Gastroesophageal sphincter (tissue), 4 donors: ENCODE measurements around the gene SDK2. TPM values are rescaled to one million over a fixed set of nuclear protein-coding genes. Genes with fewer than 3 reads are reported as not detected.

ENCODE experiments used
- ATAC-seq: fragments of 150-250 bp; one replicate; pipeline ENCODE4 v1.9.1; 2016; ENCODE audit warnings: mild to moderate bottlenecking, moderate library complexity
- H3K27ac ChIP-seq, 4 donors: fragments of 200-600 bp; sonication (generic) in 3 of 4; 1 replicate in 3 of 4; 2 replicates in 1 of 4; pipeline ENCODE4 v1.5.1; 2016 to 2019
- H3K27me3 ChIP-seq: fragments of 200-600 bp; sonication (generic); one replicate; pipeline ENCODE4 v1.5.1; 2019
- H3K36me3 ChIP-seq, 2 donors: fragments of 200-600 bp; sonication (generic); one replicate each; pipeline ENCODE4 v1.5.1; 2019; ENCODE audit warnings: control low read depth in 1 of 2
- H3K4me1 ChIP-seq, 3 donors: fragments of 200-600 bp; sonication (generic); 1 replicate in 2 of 3; 2 replicates in 1 of 3; pipeline ENCODE4 v1.5.1; 2016 to 2019; ENCODE audit warnings: control low read depth in 2 of 3
- H3K4me3 ChIP-seq, 2 donors: fragments of 200-600 bp; sonication (generic); one replicate each; pipeline ENCODE4 v1.5.1; 2019; ENCODE audit warnings: mild to moderate bottlenecking in 1 of 2, moderate library complexity in 1 of 2
- H3K9me3 ChIP-seq, 3 donors: fragments of 200-600 bp; sonication (generic); one replicate each; pipeline ENCODE4 v1.5.1; 2017 to 2019; ENCODE audit warnings: control low read depth in 2 of 3
- EP300 ChIP-seq: sonication (generic); formaldehyde crosslinking; IDR thresholded peaks from one replicate; pipeline ENCODE4 v1.6.1; 2017; ENCODE audit warnings: antibody characterized with exemption, mild to moderate bottlenecking
- POLR2A ChIP-seq, 2 donors: fragments of 450-650 bp; IDR thresholded peaks; one replicate each; pipeline ENCODE4 v1.6.1; 2017; ENCODE audit warnings: antibody characterized with exemption in 2 of 2, mild to moderate bottlenecking in 2 of 2, moderate library complexity in 1 of 2
- POLR2AphosphoS5 ChIP-seq: sonication (generic); formaldehyde crosslinking; IDR thresholded peaks from one replicate; pipeline ENCODE4 v1.6.1; 2017; ENCODE audit warnings: antibody characterized with exemption
- WGBS, 2 donors: methylation state at CpG; one replicate each; pipeline ENCODE4 v1.1.5; 2018; ENCODE audit warnings: low coverage in 1 of 2; 5-methylcytosine and 5-hydroxymethylcytosine counted together
- total RNA-seq, 4 donors: library from RNA; depleted of rRNA; stranded (reverse); fragments of >200 nt; gene quantifications; one replicate each; pipeline ENCODE4 v1.1.0, GENCODE V29; 2016
- TF ChIP-seq, protein P1 (sequence below), 4 experiments: fragments of 200-600 bp in 2 of 4; fragments of 450-650 bp in 2 of 4; sonication (generic) in 1 of 4; IDR thresholded peaks; one replicate each; pipeline ENCODE4 v1.5.1; 2017 to 2019; ENCODE audit warnings: antibody characterized with exemption in 4 of 4, mild to moderate bottlenecking in 2 of 4, moderate library complexity in 2 of 4

Gene SDK2
- total RNA-seq, 4 donors from 2014 or later = 0.31 to 2.0 (median 0.78) TPM

DNA sequence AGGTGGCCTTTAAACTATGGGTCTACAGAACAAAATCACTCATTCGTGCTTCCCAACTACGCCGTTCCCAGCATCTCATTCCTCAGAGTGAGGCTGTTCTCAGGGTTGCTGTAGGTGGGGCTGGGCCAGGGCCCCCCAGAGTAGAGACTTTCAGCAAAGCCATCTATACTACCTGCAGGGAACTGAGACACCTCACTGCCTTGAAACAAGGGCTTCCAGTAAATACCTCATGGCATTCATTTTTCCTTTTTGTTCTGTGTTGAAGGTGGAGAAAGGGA is 4.2 kb upstream of the SDK2 start:
- no peak for ATAC-seq
- no peak for TF ChIP-seq POLR2AphosphoS5
- TF ChIP-seq POLR2A (IDR thresholded peaks at IDR 0.05) = no peak
- TF ChIP-seq, protein P1, sequence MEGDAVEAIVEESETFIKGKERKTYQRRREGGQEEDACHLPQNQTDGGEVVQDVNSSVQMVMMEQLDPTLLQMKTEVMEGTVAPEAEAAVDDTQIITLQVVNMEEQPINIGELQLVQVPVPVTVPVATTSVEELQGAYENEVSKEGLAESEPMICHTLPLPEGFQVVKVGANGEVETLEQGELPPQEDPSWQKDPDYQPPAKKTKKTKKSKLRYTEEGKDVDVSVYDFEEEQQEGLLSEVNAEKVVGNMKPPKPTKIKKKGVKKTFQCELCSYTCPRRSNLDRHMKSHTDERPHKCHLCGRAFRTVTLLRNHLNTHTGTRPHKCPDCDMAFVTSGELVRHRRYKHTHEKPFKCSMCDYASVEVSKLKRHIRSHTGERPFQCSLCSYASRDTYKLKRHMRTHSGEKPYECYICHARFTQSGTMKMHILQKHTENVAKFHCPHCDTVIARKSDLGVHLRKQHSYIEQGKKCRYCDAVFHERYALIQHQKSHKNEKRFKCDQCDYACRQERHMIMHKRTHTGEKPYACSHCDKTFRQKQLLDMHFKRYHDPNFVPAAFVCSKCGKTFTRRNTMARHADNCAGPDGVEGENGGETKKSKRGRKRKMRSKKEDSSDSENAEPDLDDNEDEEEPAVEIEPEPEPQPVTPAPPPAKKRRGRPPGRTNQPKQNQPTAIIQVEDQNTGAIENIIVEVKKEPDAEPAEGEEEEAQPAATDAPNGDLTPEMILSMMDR (IDR thresholded peaks at IDR 0.05) = no peak
- TF ChIP-seq EP300 = no peak
- no peak overlapping the region for H3K27ac ChIP-seq

GRCh38 chr17:73647772-73648542 is 3.7 kb upstream of the SDK2 start:
- Histone ChIP-seq H3K9me3 (peaks cover 0 to 6% (median 0%) of the 10 kb centered on the region in 3 donors), H3K36me3 (no peaks in the 10 kb centered on the region), H3K27ac (no peak overlapping the region), H3K4me3 (no peak overlapping the region), H3K27me3 (peaks cover 83% of the 10 kb centered on the region), H3K4me1 (peaks cover 0 to 29% (median 16%) of the 10 kb centered on the region in 3 donors)
- ATAC-seq = no peak
- 76 to 81% methylated on average over 7 of the region's 12 CpGs for WGBS, 2 donors
- TF ChIP-seq POLR2AphosphoS5 (no peak), POLR2A (IDR thresholded peaks at IDR 0.05) (no peak), EP300 (no peak)
- TF ChIP-seq, protein P1 (IDR thresholded peaks at IDR 0.05) = no peak

More for the DNA sequence above, 4.2 kb upstream of the SDK2 start:
- H3K27me3 ChIP-seq = peaks cover 78% of the 10 kb centered on the region
- peaks cover 0 to 24% (median 11%) of the 10 kb centered on the region in 3 donors for H3K4me1 ChIP-seq
- no peak overlapping the region for H3K4me3 ChIP-seq
- H3K36me3 ChIP-seq = no peaks in the 10 kb centered on the region
- H3K9me3 ChIP-seq = peaks cover 0 to 11% (median 0%) of the 10 kb centered on the region in 3 donors
- 88 to 96% methylated on average over 3 of the region's 3 CpGs for WGBS, 2 donors

DNA sequence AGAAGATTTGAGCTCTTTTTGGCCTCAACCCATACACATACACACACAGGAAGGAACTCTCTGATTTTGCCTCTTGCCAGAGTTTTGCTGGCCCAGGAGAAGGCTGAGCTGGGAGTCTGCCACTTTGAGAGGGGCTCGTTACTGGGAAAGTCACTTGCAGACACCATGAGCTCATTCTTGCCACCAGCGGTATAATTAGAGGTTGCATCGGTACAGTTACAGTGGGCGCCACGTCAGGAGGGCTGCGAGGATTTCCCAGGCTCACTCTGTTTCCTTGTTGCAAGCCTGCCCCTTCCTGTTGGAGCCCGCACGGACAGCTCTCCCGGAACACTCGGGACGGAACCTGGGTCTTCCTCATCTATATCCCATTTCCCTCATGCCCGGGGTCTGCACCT is 3.1 kb upstream of the SDK2 start:
- no peaks in the 10 kb centered on the region for H3K36me3 ChIP-seq
- peaks cover 0 to 36% (median 19%) of the 10 kb centered on the region in 3 donors for H3K4me1 ChIP-seq
- H3K9me3 ChIP-seq = no peaks in the 10 kb centered on the region
- no peak for ATAC-seq
- H3K27me3 ChIP-seq = peaks cover 84% of the 10 kb centered on the region
- 20 to 70% methylated on average over 1 to 2 of the region's 12 CpGs for WGBS, 2 donors
- no peak overlapping the region for H3K27ac ChIP-seq
- TF ChIP-seq EP300 (no peak), POLR2AphosphoS5 (no peak), POLR2A (IDR thresholded peaks at IDR 0.05) (no peak)
- TF ChIP-seq, protein P1 (IDR thresholded peaks at IDR 0.05) = no peak
- H3K4me3 ChIP-seq = no peak overlapping the region

GRCh38 chr17:73646409-73647300 is 2.4 kb upstream of the SDK2 start:
- TF ChIP-seq, protein P1 (IDR thresholded peaks at IDR 0.05) = no peak
- TF ChIP-seq POLR2AphosphoS5 = no peak
- no peak for TF ChIP-seq POLR2A (IDR thresholded peaks at IDR 0.05)
- TF ChIP-seq EP300 = no peak

More at GRCh38 chr17:73646409-73647300, 2.4 kb upstream of the SDK2 start:
- no peak overlapping the region for H3K27ac ChIP-seq
- peaks cover 85% of the 10 kb centered on the region for H3K27me3 ChIP-seq
- no peak overlapping the region for H3K4me3 ChIP-seq
- H3K4me1 ChIP-seq = peaks cover 0 to 36% (median 19%) of the 10 kb centered on the region in 3 donors
- 57 to 87% methylated on average over 4 to 13 of the region's 19 CpGs for WGBS, 2 donors
- no peaks in the 10 kb centered on the region for H3K36me3 ChIP-seq
- H3K9me3 ChIP-seq = no peaks in the 10 kb centered on the region
- ATAC-seq = no peak
